Dorsolateral prefrontal cortex (tissue), 118 donors: ENCODE data around the gene DDX6. TPM values are rescaled to one million over a fixed set of nuclear protein-coding genes. Genes with fewer than 3 reads are reported as not detected.

Experiments used
- total RNA-seq, 120 experiments: library from RNA; stranded (reverse); gene quantifications; one replicate each; pipeline versions ENCODE4 v1.2.3 to v1.2.4, GENCODE V29; 2022

DDX6 gene
- total RNA-seq, 120 experiments from 2014 or later: 139 to 229 (median 190) TPM

Other genes with a start within 250 kb of the DDX6 start
- gene IFT46, start 225.2 kb downstream of the DDX6 start, total RNA-seq: 10 to 100 TPM; 28.5 to 49.1 (median 37.4) TPM
- 100 to 1,000 TPM in 36 of 120 experiments, 10 to 100 TPM in 84; 67.9 to 122 (median 95.9) TPM for gene ARCN1, start 218.8 kb downstream of the DDX6 start, total RNA-seq
- 100 to 1,000 TPM in 117 of 120 experiments, 10 to 100 TPM in 3; 68.2 to 983 (median 256) TPM for gene PHLDB1, start 183.5 kb downstream of the DDX6 start, total RNA-seq
- gene TREH, start 111.5 kb downstream of the DDX6 start, total RNA-seq: not detected
- gene CXCR5, start 92.7 kb upstream of the DDX6 start, total RNA-seq: not detected
- 10 to 100 TPM; 18.7 to 59.0 (median 28.4) TPM for gene BCL9L, start 134.8 kb upstream of the DDX6 start, total RNA-seq
- 1 to 10 TPM in 3 of 120 experiments, under 1 TPM in 24, not detected in 93; 0.43 to 1.2 (median 0.59) TPM for gene UPK2, start 165.1 kb upstream of the DDX6 start, total RNA-seq
- under 1 TPM in 1 of 120 experiments, not detected in 119; 0.44 TPM for gene FOXR1, start 180.6 kb upstream of the DDX6 start, total RNA-seq
- 100 to 1,000 TPM in 1 of 120 experiments, 10 to 100 TPM in 119; 37.7 to 109 (median 64.9) TPM for gene CENATAC, start 207.0 kb upstream of the DDX6 start, total RNA-seq
- gene RPS25, start 227.2 kb upstream of the DDX6 start, total RNA-seq: 100 to 1,000 TPM; 267 to 575 (median 429) TPM
- 10 to 100 TPM; 29.3 to 71.5 (median 49.7) TPM for gene TRAPPC4, start 227.6 kb upstream of the DDX6 start, total RNA-seq
- 10 to 100 TPM in 100 of 120 experiments, 1 to 10 TPM in 20; 6.9 to 20.8 (median 12.6) TPM for gene SLC37A4, start 239.7 kb upstream of the DDX6 start, total RNA-seq